ENCODE results near the gene ST7L.
"Not testable (repeated sequence)": the region's sequence is repeated elsewhere in the genome, so short reads cannot be mapped to it uniquely, and the experiment has no call there.

The ST7L gene, protein sequence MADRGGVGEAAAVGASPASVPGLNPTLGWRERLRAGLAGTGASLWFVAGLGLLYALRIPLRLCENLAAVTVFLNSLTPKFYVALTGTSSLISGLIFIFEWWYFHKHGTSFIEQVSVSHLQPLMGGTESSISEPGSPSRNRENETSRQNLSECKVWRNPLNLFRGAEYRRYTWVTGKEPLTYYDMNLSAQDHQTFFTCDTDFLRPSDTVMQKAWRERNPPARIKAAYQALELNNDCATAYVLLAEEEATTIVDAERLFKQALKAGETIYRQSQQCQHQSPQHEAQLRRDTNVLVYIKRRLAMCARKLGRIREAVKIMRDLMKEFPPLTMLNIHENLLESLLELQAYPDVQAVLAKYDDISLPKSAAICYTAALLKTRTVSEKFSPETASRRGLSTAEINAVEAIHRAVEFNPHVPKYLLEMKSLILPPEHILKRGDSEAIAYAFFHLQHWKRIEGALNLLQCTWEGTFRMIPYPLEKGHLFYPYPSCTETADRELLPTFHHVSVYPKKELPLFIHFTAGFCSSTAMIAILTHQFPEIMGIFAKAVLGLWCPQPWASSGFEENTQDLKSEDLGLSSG

DNA sequence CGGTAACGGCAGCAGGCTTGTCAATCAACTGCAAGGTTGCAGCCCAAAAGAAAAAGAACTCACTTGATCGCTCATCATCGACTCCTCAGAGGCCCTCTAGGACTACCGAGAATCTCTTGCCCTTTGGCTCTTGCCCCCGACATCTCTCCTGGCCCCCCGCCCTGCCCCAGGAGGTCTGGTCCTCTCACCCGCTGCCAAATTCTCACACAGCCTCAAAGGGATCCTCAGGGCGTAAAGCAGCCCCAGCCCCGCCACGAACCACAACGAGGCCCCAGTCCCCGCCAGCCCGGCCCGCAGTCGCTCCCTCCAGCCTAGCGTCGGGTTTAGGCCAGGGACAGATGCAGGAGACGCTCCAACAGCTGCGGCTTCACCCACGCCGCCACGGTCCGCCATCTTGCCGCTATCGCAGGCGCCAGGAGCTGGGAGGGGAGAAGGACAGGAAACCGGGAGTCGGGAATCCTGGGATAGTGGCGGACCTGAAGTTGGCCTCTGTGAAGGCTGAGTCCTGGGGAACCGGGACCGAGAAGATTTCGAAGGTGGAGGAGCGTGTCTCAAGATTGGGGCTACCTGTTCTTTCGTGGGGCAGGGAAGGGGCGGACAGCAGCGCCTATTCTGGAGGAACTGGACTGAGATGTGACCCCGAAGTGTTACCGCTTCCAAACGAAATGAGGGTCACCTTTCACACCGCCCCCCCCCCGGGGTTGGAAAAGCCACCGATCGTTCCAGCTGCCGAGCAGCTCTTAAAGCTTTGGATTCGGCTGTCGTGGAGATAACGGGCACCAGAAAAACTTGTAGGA, at the start of gene ST7L:
ST7L (minus strand) TSS at position 421 of the 797 bp plus-strand sequence; CDS start at position 393, 28 bp downstream.
- DNase-seq = peak; percentile 28 to 35 (median 33)

DNA sequence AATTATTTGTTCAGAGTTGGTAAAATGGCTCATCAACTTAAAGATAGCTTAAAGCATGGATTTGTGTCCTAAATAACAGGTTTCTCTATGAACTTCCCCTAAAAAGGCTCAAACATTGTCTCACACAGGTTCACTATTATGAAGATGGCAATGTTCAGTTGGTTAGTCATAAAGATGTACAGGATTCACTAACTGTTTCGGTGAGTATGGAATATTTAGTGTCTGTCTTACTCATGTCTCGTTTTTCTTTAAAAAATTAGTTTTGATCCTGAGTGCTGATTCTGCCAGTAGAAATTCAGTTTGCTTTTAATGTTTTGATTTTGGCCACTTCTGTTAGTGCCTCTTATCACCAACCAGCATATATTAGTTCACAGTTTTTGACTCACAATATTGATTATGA, 48.0 kb upstream of the ST7L start:
- DNase-seq = no peak

DNA sequence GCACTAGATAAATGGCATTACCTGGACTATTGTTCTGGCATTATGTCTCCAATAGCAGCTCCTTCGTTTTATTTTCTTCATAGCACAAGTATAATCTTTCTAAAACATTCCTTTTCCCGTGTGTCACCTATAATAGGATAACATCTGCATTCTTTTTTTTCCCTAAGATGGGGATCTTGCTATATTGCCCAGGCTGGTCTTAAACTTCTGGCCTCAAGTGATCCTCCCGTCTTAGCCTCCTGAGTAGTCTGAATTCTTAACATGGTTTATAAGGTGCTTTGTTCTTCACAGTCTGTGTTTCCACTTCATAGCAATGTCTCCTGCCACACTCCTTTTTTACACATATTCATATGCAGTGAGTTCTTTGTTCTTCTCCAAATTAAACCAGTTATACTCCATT, 46.9 kb upstream of the ST7L start:
- no peak for DNase-seq

DNA sequence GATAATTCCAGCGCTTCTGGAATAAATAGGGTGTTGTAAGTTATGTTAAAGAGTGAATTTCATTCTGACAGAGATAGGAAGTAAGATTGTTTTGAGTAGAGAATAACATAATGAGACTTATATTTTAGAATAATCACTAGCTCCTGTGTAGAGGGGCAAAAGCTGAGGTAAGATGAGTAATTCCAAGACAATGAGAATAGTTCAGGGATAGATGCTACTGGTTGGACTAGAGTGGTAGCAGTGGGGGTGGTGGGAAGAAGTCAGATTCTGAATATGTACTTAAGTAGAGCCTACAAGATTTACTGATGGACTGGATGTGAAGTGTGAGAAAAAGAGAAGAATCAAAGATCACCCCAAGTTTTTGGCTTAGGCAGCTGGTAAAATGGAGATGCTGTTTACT, 32.3 kb upstream of the ST7L start:
- DNase-seq = no peak

DNA sequence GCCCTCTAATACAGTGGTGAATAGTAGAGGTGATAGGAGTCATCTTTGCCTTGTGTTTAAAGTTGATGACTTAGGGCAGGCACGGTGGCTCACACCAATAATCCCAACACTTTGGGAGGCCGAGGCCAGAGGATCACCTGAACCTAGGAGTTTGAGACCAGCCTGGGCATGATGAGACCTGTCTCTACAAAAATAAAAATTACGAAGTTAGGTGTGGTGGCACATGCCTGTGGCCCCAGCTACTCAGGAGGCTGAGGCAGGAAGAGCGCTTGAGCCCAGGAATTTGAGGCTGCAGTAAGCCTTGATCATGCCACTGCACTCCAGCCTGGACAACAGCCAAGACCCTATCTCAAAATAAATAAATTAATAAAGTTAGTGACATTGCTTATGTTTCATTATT, 27.3 kb upstream of the ST7L start:
- DNase-seq = no peak

DNA sequence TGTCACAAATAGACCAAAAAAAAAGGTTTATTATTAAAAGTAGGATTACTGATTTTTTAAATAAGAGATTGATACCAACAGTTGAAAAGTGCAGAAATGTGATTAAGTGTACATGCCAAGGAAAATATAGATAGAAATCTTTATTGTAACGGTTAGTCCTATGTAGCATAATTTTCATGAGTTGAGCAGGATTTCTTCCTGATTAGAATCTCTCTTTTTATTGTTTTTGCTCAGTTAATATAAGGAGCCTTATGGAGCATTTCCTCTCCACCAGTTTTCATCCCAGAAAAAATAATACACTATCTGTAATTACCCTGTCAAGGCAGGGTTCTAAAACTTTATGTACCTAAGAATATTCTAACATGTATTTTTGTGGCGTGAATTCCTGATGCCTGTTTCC, 24.1 kb upstream of the ST7L start:
- no peak for DNase-seq

DNA sequence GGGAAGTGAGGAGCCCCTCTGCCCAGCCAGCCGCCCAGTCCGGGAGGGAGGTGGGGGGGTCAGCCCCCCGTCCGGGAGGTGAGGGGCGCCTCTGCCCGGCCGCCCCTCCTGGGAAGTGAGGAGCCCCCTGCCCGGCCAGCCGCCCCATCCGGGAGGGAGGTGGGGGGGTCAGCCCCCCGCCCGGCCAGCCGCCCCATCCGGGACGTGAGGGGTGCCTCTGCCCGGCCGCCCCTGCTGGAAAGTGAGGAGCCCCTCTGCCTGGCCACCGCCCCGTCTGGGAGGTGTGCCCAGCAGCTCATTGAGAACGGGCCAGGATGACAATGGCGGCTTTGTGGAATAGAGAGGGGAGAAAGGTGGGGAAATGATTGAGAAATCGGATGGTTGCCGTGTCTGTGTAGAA, 21.5 kb upstream of the ST7L start:
- DNase-seq = not testable (repeated sequence)

DNA sequence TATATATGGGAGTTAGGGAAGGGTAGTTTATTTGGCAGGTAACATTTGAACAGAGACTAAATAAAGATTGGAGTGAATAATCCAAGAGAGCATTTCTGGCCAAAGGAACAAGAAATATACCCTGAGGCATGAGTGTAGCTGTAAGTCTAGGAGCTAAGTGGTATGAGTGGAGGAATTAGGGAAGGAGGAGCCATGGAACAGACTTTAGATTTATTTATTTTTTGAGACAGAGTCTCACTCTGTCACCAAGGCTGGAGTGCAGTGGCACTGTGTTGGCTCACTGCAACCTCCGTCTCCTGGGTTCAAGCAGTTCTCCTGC, 19.1 kb upstream of the ST7L start:
- no peak for DNase-seq

DNA sequence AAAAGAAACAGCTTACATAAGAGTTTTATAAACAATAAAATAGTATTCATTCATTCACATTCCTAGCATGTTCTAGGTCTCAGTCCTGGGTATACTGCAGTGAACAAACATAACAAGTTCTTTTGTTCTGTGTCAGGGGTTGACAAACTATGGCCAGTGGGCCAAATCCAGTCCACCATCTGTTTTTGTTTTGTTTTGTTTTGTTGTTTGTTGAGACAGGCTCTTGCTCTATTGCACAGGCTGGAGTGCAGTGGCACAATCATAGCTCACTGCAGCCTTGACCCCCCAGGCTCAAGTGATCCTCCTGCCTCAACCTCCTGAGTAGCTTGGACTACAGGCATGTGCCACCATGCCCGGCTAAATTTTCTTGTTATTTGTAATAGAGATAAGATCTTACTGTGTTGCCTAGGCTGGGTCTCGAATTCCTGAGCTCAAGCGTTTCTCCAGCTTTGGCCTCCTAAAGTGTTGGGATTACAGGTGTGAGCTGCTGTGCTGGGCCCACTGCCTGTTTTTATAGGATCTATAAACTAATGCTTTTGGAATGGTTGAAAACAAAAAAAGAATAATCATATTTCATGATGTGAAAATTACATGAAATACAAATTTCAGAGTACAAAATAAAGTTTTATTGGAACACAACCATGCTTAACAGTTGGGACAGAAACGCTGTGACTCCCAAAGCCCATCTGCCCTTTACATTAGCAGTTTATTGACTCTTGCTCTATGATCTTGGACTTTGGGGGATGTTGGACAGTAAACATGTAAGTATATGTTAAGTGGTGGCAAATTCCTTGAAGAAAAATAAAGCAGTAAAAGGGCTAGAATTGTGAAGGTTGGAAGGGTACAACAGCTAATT, 18.5 kb upstream of the ST7L start:
- DNase-seq = no peak

DNA sequence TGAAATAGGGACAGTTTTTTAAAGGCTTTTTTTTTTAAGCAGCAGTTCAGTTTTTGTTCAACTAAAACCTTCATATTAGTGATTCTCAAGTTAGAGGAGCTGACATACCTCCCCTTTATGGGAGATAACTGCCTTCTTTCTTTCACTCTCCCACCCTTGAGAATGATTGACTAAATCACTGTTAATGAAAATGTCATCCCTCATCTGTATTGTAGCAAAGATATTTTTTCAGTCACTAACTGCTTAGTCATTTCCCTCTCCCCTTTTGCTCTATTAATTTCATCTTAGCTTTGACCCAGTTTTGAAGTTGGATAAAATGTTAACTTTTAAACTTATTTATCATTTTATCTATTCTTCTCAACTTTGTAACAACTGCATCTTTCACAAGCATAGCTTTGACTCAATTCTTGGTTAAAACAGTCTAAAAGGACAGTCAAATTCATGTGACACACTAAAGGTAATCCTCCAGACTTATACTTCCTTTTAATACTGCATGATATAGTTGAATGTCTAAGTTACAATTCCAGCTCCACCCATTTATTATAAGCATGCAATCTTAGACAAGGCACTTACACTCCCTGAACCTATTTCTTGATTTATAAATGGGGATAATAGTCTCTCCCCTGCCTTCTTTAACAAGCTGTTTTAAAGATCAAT, 17.8 kb upstream of the ST7L start:
- DNase-seq = no peak

DNA sequence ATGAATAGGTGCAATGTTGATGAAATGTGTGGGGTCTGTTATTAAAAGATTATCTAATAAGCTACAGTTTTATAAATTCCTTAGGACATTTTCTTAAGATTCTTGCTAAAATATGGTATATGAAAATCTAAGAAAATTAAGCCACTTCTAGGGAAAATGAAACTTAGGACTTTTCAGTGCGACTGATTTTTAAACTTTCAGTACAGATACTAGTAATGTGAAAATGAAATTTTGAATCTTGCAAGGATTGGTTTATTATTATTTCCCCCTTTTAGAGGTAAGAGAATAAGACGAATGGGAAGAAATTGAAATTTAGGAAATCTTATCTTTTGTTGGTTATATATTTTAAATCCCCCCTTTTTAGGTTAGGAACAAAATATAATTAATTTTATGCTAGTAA, 17.1 kb upstream of the ST7L start:
- DNase-seq = no peak

DNA sequence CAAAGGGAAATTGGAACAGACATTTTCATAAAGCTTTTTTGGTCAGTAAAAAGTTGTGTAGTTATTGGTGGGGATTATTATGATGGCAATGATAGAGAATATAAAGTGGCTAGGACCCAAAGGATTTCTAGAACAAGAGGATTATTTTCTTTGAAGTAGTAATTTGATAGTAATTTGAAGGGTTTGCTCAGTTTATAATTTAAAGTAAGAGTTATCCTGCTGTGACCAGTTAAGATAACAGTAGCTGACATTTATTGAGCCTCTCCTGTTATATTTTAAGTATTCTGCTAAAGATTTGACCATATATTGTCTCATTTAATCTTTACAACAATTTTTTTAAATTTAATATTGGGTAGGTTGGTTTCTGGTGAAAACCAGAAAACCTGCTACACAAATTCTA, 15.4 kb upstream of the ST7L start:
- no peak for DNase-seq

DNA sequence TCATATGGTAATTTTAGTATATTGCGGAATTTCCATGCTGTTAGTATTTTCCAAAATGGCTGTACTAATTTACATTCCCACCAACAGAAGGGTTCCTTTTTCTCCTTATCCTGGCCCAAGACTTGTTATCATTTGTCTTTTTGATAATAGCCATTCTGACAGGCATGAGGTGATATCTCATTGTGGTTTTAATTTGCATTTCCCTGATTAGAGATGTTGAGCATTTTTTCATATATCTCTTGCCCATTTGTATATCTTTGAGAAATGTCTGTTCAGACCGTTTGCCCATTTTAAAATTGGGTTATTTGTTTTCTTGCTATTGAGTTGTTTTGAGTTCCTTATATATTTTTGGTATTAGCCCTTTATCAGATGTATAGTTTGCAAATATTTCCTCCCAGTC, 14.7 kb upstream of the ST7L start:
- no peak for DNase-seq

DNA sequence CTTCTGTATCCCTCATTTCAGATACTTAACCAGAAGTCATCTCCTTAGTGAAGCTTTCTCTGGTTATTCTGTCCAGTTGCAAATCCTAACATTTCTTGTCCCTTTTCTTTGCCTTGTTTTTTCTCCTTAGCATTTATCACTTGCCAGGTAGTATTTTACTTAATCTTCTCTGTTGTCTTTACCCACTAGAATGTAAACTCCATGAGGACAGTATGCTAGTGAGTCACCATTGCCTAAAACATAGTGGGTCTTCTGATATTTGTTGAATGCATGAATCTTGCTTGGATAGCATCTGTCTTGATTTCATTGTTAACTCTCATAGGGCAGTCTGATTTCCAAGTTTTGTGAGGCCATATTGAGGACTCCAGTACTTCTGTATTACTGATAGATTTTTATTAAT, 10.3 kb upstream of the ST7L start:
- no peak for DNase-seq

DNA sequence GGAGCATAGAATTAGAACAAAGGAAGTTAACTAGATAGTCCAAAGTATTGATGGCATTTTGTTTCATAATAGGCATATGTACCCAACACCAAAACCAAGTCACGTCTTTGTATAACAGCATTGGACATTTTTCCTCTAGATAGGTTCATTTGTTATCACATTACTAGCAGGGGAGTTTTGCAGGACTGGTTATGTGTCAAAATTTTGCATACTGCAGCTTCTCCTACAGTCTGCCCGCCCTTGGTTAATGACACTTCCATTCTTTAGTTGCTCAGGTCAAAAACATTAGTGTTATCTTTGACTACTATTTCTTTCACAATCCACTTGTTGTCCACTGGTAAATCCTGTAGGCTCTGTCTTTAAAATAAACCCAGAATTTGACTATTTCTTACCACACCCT, 9.6 kb upstream of the ST7L start:
- no peak for DNase-seq

DNA sequence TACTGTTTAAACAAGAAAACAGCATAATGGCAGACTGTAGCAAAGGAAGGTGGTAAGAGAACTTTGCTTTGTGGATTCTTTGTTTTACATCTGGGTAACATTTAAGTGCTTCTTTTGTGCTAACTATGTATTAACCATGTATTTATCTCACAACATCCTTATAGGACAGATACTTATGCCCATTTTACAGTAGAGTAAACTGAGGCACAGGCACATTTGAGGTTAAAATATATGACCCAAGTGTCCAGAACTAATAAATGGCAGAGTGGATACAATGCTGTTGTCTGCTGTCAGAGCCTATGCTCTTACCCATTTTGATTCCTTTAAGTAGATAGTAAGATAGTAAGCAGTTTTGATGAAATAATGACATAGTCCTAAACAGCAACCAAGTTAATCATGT, 7.9 kb upstream of the ST7L start:
- DNase-seq = no peak

DNA sequence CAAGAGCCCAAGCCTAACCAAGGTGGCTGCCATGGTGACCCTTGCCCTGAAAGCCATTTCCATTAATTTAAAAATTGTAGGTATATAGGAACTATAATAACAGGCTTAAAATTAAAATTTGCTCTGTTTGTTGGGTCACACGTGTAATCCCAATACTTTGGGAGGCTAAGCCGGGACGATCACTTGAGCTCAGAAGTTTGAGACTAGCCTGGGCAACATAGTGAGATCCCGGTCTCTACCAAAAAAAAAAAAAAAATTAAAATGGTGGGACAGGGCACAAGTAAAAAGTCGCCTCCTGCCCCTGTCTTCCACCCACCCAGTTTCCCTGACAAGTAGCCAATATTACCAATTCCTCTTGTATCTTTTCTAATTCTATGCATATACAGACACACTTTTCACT, 7.3 kb upstream of the ST7L start:
- DNase-seq = no peak

DNA sequence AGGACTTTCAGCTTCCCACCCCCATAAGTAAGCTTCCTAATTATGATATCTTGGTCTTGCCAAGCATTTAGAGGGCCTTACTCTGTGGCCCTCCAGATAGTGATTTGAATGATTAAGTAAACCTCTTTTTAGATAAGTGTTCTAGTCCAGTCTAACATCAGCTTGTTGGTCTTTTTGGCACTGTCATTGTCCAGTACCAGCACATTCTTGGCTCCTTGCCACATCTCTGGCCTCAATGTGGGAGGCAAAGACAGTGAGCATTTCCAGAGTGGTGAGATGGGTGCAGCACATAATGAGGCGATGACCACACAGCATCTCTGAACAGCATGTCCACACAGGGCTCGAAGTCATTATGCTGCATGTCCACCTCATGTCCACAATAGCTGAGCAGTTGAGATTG, 6.8 kb upstream of the ST7L start:
- no peak for DNase-seq

DNA sequence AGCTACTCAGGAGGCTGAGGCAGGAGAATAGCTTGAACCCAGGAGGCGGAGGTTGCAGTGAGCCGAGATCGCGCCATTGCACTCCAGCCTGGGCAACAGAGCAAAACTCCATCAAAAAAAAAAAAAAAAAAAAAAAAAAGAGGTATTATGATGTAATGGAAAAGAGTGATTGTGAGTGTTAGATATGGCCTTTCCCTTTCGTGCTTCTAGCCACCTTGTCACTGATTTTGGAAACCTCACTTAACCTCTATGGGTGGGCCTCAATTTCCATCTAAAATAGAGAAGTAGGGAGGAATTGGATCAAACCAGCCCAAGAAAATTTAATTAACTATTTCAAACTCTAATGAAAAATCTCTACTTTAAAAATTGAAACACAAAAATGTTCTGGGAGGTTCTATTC, 5.6 kb upstream of the ST7L start:
- DNase-seq = not testable (repeated sequence)

DNA sequence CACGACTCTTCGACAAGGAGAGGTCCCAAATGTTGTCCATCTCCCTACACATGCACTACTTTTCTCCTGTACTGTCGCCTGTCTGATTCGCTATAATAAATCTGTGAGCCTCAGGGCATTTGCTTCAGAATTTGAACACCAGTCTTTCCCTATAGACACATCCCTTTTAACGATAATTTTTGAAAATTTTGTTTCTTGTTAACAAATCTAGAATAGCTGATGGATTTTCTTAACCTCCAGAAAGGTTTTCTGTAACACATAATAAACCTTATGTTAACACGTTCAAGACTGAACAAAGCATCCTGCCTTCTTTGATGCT, 1.4 kb upstream of the ST7L start:
- DNase-seq = no peak

DNA sequence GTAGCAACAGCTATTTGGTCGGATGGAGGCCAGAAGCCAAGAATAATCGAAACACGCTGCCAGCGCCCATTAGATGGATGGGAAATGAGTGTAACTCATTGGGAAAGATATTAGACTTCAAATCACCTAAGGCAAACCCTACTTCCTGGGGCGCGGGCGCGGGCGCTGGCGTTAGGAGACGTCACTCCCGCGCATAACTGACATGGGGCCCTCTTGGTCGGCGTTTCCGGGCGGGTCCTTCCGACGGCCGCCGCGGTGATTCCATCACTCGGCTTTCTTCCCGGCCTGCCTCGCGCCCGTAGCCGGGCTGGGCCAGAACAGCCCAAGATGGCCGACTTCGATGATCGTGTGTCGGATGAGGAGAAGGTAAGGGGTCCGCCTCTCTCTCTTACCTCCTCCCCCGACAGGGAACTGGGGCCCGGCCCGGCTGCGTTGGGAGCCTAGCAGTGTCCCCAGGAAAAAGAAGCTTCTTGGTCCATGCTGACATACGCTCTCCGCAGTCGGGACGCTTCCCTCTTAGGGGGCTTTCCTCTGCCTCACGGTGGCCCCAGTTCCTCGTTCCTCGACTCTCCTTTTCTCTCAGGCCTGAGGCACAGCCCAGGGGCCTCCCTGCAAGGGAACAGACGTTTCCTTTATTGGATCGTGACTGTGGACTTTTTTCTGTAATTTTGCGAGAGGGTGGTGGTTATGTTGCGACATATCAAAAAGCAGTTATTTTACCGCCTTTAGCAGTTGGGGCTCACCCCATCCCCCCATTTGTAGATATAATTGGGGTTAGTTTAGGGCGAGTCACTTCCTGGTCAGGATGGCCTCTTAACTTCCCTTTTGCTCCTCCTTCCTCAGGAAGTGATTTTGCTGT, 806 bp upstream of the ST7L start, which contains the start of gene CAPZA1:
CAPZA1 (plus strand) TSS at position 315 of the 859 bp plus-strand sequence; CDS start at position 328, 13 bp downstream.
- DNase-seq = peak; percentile 71 to 86 (median 80)
